GM19328 (cell line): ENCODE measurements around the gene SRSF3.
"Not testable (repeated sequence)": the region's sequence is repeated elsewhere in the genome, so short reads cannot be mapped to it uniquely, and the experiment has no call there.

ENCODE experiments used
- ATAC-seq: cut with Tn5 transposase; IDR thresholded peaks from one replicate; pipeline ENCODE4 v1.9.1; 2021; ENCODE audit warnings: mild to moderate bottlenecking, moderate library complexity; ENCODE audit not compliant: unreplicated experiment

SRSF3 gene

DNA sequence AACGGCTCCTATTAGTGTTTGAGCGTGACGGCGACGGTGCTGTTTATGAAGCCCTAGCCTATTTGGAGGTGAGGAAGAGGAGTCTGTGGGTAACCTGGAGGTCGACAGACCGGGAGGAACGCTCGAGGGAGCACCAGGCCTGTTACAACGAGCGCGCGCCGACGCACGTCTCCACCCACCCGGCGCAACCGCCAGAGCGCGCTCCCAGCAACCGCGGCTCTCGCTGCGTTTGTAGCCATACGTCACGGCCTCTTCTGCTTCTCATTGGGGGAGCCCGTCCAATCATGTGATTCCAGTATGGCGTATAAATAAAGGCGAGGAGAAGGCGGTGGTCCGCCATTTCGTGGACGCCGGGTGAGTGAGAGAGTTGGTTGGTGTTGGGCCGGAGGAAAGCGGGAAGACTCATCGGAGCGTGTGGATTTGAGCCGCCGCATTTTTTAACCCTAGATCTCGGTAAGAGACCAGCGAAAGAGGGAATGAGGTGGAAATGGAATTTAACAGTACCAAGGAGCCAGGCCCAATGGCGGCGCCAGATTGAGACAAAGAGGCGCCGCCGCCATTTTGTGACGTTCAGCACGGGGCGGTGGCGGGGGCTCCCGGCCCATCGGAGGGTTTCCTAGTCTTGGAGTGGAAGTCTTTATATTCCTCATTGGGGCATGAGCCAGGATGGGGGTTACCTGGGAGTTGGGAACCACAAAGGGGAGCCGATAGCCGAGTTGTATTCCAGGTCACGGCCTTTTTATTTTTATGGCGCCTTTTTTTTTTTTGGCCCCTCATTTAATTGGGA lies at the start of gene SRSF3:
Gene SRSF3, plus strand, starts transcription at position 334 of the 787 bp plus-strand sequence. CDS start 2,401 bp downstream, outside the sequence.
- peak; percentile 83 for ATAC-seq

DNA sequence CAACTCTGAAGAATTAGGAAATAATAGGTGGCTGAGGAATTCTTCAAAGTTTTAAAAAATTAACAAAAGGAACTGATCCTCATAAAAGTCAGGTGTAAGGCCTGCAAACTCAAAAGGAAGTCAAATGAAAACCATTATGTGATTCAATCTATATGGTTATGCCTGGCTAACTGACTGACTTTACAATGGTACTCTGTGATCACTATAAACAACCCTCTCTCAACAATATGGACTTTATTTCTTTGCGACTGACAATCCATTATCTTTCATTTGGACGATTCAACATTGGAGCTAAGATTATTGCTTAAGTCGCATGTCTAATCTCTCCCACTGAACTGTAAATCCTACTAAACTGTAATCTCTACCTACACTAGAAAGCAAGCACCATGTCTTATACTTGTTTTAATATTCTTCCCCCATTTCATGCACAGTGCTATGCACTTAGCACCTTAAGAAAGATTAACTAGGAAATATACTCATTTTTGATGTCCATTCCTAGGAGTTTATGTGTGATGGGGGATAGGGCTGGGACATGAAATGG lies 48.3 kb upstream of the SRSF3 start:
- no peak for ATAC-seq

DNA sequence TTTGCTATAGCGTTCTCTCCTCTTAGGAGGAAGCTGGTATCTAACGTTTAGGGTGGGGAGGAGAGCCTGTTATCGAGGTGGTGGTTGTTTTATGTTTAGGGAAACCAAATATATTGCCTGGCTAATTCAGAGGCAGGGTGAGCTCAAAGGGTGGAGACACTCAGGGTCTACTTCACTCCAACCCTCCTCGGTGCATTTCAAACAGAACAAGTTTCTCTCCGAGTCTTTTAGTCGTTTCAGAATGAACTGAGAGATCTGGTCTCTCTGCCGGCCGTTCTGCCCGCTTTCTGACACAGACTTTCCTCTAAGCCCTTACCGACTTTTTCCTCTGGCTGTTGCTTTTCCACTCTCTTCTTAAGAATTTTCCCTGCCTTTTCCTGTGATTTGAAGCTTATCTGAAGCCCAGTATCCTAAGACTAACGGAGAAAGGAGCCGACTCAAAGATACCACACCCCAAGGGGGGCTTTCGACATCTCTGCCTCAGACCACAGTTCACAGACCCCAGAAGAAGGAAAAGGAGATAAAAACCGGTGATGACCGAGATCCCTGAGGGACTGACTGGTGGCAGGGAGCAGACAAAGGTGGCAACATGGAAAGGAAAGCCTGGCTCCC lies 47.7 kb upstream of the SRSF3 start:
- no peak for ATAC-seq

DNA sequence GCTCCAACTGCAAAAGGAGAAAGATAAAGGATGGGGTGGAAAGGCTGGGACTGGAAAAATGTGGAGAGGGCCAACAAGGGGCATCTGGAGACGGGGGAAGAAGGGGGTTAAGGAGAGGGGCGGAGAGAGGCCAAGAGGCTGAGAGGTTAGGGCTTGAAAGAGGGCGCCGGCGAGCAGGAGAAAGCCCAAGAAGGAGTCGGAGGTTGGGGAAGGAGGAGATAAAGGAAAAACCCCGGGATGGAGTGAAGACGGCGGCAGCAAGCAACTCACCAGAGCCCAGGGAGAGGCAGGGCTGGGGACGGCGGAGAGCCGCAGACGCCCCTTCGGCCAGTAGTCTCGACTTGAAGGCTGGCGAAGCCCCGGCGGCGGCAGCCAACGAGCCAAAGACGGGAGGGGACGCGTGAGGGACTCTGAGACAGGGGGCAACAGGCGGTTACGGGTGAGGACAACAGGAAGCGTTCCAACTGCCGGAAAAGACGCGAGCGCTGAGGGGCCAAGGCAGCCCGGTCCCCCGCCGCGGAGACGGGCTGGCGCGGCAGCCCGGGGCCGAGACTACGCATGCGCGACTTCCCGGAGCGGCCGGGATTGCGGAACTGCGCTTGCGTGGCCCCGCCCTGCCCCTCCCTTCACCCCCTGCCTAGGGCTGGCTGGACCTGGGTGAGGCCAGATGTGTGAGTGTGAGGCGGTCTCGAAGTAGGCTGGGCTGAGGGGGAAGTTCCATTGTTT lies 47.1 kb upstream of the SRSF3 start, which contains the start of gene STK38:
Gene STK38, minus strand, starts transcription at position 560 of the 726 bp plus-strand sequence. CDS start 7,277 bp downstream, outside the sequence.
- ATAC-seq: peak; percentile 72

DNA sequence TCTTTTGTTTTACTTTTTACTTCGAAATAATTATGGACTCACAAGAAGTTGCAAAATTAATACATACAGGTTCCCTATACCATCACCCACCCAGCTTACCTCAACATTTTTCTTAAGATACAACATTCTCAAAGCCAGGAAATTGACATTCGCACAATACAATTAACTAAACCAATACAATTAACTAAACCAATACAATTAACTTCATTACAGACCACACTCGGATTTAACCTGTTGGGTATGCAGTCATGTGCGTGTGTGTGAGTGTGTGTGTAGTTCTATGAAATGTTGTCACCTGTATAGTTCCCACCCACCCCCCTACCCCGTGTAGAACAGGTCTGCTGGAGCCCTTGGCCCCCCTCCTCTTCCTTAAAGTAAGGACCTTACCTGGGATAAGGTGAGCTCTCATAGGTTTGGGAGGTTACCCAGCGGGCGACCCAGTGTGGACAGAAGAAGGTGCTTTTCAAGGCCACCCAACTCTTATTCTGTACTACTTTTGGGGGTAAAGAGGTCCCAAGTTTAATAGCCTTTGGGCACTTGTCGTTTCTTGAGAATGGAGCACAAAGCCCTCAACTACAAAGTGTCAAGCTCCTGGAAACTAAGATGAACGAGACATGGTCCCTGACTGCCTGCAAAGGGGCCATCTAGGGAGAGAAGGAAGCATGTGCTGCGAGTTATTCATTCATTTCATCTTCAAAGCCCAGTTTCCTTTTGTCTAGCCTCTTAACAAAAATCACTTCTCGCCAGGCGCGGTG lies 46.3 kb upstream of the SRSF3 start:
- ATAC-seq: no peak

DNA sequence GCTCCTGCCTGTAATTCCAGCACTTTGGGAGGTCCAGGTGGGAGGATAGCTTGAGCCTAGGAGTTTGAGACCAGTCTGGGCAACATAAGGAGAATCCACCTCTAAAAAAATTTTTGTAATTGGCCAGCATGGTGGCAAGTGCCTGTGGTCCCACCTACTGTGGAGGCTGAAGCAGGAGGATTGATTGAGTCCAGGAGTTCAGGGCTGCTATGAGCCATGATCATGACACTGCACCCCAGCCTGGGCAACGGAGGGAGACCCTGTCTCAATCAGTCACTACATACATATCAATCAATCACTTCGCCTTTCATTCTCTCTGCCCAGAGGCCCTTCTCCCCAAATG lies 45.8 kb upstream of the SRSF3 start:
- no peak for ATAC-seq

DNA sequence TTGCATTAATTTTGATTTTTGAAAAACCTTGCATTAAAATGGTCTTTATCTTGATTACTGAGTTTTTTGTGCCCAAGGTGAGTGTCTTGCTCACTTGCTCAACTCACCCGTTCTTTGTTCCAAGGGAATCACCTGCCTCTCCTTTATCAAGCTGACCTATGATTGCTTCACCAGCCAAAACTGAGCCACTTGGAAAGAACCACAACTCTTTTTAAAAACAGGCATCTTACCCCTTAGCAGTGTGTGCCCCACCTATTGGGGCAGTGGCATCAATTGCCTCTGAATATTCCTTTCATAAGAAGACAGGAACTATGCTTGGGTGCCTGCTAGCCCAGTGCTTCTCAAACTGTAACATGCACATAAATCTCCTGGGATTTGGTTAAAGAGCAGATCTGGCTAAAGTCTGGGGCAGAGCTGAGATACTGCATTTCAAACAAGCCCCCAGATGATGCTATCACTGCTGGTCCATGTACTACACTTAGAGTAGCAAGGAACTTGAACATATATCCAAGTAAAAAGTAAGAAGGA lies 43.6 kb upstream of the SRSF3 start:
- no peak for ATAC-seq

DNA sequence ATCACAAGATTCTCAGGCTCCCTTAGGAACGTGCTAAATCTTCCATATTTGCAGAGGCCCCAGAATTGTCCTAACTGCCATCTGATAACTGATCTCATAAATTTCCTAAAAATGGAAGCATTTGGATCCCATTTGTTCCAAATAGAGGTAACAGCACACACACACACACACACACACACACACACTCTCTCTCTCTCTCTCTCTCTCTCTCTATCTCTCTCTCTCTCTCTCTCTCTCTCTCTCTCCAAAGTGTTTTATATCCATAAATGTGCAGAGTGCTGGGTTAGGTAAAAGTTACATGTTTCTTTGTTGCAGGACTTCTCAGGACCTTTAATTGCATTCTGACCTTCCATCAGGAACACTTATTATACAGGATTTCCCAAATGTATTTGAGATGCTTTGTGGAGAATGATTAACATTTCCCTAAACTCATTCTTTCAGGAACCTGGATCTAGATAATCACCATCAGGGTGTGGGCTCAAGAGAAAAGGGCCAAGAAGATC lies 38.4 kb upstream of the SRSF3 start:
- ATAC-seq: no peak

DNA sequence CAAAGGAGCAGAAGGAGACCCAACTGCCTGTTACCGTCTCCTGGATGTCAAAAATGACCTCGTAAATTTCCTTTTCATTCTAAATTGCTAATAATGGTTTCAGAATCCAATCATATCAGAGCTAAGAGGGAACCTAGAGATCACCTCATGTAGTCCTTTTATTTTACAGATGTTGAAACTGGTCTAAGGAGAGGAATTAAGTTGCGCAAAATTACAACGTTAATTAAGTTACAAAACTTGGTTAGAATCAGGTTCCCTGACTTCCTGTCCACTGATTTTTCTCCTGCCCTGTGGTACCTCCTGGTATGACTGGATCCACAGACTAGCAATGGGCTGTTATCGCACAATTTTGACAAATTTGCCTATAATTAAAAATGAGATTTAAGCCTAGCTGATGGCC lies 37.9 kb upstream of the SRSF3 start:
- no peak for ATAC-seq

DNA sequence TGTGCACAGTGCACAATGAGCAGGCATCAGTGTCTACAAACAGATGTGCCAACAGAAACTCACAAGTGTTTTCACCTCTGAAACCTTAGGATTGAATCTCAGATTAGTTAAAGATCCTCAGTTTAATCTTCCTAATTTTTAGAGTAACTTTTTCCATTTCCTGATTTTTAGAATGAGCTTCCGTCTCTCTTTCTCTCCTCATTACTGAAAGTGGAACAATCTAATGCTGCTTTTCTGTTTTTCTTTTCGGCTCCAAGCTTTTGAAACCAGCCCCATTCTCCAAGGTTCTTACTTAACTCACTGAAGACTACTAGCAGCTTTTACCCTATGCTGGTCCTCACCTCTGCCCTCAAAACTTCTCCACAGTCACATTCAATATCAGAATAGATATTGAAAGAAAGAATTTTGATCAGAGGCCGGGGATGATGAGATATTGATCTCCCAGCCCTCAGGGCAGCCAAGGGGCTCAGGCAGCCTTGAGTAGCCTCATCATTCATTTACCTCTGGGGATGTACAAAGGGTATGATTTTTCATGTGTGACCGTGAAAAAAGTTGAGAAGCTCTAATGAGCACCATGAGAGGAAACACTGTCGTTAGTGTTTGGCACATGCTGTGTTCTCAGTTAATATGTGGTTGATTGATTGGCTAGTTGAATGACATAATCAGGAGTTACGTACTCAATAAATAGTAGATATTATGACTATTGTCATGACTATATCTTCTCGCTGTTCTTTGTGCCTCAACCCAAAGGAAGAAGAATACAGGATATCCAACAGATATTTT lies 35.0 kb upstream of the SRSF3 start:
- no peak for ATAC-seq

DNA sequence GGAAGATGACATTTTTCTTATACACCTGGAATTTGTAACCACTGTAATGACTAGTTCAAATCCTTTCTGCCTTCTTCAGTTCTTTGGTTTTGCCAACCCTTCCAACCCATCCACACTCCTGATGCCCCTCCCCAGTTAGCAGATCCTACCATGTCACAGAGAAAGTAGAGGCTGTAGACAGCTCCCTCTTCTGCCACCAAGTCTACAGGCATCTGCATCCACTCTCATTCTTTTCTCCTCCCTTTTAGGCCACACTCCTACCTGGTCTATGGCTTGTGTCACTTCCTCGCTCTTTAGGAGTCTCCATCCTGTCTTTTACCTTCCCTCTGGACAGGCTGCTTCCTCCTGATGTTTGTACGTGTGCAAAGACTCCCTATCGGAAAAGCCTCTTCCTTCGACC lies 33.3 kb upstream of the SRSF3 start:
- no peak for ATAC-seq

DNA sequence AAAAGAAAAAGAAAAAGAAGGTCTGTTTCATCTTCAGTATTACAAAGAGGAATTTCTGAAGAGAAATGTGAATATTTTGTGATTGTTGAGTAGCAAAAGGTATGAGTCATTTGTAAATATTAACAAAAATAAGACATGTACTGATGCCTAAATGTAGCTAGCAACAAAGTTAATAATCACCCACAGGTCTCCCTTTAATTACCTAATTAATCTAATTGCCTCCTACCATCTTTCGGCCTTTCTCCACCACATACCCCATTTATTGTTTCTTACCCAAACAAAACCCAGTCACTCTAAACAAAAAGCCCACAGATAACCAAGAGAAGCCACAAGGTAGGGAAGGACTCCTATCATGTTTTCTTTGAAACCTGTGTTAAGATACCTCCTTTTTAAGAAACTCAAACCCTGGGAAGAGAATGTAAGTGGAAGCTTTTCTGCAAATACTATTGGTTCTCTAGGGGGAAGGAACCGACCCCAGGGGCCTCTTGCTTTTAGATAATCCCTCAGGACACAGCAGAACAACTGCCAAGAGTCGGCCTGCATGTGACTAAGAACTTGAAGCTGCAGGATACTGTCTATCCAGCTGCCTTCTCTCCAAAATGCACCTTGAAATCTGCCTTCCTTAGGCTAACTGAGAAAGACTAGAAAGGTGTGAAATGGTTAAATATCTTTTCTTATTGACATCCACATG lies 30.8 kb upstream of the SRSF3 start:
- no peak for ATAC-seq

DNA sequence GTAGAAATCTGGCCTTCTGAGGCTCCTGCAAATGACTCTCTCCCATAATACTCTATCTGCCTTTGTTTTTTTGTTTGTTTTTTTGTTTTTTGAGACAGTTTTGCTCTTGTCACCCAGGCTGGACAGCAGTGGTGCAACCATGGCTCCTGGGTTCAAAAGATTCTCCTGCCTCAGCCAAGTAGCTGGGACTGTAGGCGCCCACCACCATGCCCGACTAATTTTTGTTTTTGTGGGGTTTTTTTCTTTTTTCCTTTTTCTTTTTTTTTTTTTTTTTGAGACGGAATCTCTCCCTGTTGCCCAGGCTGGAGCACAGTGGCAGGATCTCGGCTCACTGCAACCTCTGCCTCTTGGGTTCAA lies 30.3 kb upstream of the SRSF3 start:
- no peak for ATAC-seq

DNA sequence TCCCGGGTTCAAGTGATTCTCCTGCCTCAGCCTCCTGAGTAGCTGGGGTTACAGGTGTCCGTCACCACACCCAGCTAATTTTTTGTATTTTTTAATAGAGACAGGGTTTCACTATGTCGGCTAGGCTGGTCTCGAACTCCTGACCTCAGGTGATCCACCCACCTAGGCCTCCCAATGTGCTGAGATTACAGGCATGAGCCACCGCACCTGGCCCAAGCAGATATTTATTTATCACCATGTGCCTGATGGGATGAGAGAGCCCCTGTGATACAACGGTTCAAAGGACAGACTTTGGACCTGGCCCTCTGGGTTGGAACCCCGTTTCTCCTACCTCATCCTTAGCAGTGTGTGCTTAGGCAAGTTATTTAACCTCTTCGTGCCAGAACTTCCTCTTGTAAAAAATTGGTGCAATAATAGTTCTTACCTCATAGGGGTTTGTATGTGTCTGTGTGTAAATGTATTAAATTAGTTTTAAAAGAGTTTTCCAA lies 27.7 kb upstream of the SRSF3 start:
- ATAC-seq: no peak

DNA sequence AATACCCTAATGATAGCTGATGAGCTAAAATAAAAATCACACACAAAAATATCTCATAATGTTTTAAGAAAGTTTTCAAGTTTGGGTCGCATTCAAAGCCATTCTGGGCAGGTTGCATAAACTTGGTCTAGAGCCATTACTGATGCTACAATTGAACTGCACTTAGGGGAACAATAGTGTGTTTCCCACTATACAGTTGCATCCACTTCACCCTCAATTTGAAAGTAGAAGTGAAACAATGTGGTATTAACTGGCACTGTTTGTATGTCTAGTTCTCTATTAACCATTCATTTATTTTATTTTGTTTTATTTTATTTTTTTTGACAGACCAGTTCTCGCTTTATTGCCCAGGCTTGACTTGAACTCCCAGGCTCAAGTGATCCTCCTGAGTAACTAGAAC lies 23.9 kb upstream of the SRSF3 start:
- ATAC-seq: no peak

DNA sequence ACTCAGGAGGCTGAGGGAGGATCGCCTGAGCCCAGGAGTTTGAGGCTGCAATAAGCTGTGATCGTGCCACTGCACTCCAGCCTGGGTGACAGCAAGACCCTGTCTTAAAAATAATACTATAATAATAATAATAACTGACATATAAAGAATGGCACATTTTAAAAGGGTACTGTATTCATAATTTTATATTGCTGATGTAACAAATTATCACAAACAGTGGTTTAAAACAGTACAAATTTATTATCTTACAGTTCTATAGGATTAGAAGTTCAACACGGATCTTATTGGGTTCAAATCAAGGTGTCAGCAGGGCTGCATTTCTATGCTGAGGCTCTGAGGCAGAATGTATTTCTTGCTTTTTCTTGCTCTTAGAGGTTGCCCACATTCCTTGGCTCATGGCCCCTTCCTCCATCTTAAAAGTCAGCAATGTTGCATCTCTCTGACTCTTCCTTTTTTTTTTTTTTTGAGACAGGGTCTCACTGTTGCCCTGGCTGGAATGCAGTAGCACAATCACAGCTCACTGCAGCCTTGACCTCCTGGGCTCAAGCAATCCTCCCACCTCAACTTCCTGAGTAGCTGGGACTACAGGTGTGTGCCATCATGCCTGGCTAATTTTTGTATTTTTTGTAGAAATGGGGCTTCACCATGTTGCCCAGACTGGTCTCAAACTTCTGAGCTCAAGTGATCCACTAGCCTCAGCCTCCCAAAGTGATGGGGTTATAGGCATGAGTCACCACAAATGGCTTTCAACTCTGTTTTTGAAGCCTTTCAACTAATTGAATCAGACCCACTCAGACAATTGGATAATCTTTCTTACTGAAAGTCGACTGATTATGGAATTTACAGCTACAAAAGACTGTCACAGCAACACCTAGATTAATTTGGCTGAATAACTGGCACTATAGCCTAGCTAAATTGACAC lies 22.8 kb upstream of the SRSF3 start:
- no peak for ATAC-seq

DNA sequence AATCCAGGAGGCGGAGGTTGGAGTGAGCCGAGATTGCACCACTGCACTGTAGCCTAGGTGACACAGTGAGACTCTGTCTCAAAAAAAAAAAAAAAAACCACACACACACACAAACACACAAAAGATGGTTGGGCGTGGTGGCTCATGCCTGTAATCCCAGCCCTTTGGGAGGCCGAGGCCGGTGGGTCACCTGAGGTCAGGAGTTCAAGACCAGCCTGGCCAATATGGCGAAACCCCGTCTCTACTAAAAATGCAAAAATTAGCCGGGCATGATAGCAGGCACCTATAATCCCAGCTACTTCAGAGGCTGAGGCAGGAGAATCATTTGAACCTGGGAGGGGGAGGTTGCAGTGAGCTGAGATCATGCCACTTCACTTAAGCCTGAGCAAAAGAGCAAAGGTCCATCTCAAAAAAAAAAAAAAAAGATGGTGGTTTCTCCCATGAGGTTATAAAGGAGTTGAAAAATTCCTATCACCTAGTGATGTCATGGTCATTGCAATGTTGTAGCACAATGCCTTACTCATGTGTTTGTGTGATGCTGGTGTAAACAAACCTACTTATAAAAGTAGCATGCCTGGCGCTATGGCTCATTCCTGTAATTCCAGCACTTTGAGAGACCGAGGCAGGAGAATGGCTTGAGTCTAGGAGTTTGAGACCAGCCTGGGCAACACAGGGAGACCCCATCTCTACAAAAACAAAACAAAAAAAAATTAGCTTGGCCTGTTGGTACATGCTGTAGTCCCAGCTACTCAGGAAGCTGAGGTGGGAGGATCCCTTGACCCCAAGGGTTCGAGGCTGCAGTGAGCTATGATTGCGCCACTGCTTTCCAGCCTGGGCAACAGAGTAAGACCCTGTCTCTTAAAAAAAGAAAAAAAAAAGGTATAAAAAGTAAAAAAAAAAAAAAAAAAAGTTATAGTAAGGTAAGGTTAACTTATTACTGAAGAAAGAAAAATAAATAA lies 21.5 kb upstream of the SRSF3 start:
- not testable (repeated sequence) for ATAC-seq
